ENCODE measurements around the gene STAU1. TPM values are rescaled to one million over a fixed set of nuclear protein-coding genes. Genes with fewer than 3 reads are reported as not detected.
"Not testable (repeated sequence)": the region's sequence is repeated elsewhere in the genome, so short reads cannot be mapped to it uniquely, and the experiment has no call there.

STAU1 gene
- total and polyA plus RNA-seq, 2 experiments from 2014 or later = 62.6 to 70.1 TPM

GRCh38 chr20:49185071-49185761 lies 2.9 kb downstream of the STAU1 start:
- TF ChIP-seq CTCF (IDR thresholded peaks at IDR 0.05; ENCODE audit: low read depth, low read length) = no peak
- Histone ChIP-seq H3K36me3 (no peaks in the 10 kb centered on the region), H3K9me3 (ENCODE audit: low read depth) (no peaks in the 10 kb centered on the region), H3K27me3 (no peaks in the 10 kb centered on the region), H3K4me3 (no peak overlapping the region), H3K4me1 (ENCODE audit: low read depth) (peaks cover 8% of the 10 kb centered on the region), H3K27ac (no peak overlapping the region)
- DNase-seq (ENCODE audit: low read depth in 1 of 2, low spot score in 1 of 2) = no peak

GRCh38 chr20:49184691-49185070 lies 3.5 kb downstream of the STAU1 start:
- Histone ChIP-seq H3K9me3 (ENCODE audit: low read depth) (no peaks in the 10 kb centered on the region), H3K27me3 (no peaks in the 10 kb centered on the region)
- no peak for TF ChIP-seq CTCF (IDR thresholded peaks at IDR 0.05; ENCODE audit: low read depth, low read length)

GRCh38 chr20:49184084-49184501 lies 4.0 kb downstream of the STAU1 start:
- H3K27me3 ChIP-seq; H3K9me3 ChIP-seq (ENCODE audit: low read depth); DNase-seq (ENCODE audit: low read depth in 1 of 2, low spot score in 1 of 2); H3K27ac ChIP-seq; H3K4me3 ChIP-seq; H3K36me3 ChIP-seq: not testable (repeated sequence)
- H3K4me1 ChIP-seq (ENCODE audit: low read depth) = peaks cover 15% of the 10 kb centered on the region

More at GRCh38 chr20:49184691-49185070, 3.5 kb downstream of the STAU1 start:
- H3K27ac ChIP-seq = no peak overlapping the region
- H3K36me3 ChIP-seq = no peaks in the 10 kb centered on the region
- H3K4me3 ChIP-seq = no peak overlapping the region
- H3K4me1 ChIP-seq (ENCODE audit: low read depth) = peaks cover 12% of the 10 kb centered on the region
- no peak for DNase-seq (ENCODE audit: low read depth in 1 of 2, low spot score in 1 of 2)

- TF ChIP-seq CTCF (IDR thresholded peaks at IDR 0.05; ENCODE audit: low read depth, low read length) = no peak
Measured at GRCh38 chr20:49183444-49183843, 4.7 kb downstream of the STAU1 start.

GRCh38 chr20:49181265-49181877 lies 6.8 kb downstream of the STAU1 start:
- no peak overlapping the region for H3K27ac ChIP-seq

More at GRCh38 chr20:49183444-49183843, 4.7 kb downstream of the STAU1 start:
- H3K4me3 ChIP-seq = no peak overlapping the region
- no peaks in the 10 kb centered on the region for H3K27me3 ChIP-seq
- H3K27ac ChIP-seq = no peak overlapping the region
- H3K36me3 ChIP-seq = no peaks in the 10 kb centered on the region
- DNase-seq (ENCODE audit: low read depth in 1 of 2, low spot score in 1 of 2) = no peak
- H3K9me3 ChIP-seq (ENCODE audit: low read depth) = no peaks in the 10 kb centered on the region
- H3K4me1 ChIP-seq (ENCODE audit: low read depth) = peaks cover 15% of the 10 kb centered on the region

More at GRCh38 chr20:49181265-49181877, 6.8 kb downstream of the STAU1 start:
- no peak overlapping the region for H3K4me3 ChIP-seq
- TF ChIP-seq CTCF (IDR thresholded peaks at IDR 0.05; ENCODE audit: low read depth, low read length) = no peak
- no peaks in the 10 kb centered on the region for H3K27me3 ChIP-seq
- H3K9me3 ChIP-seq (ENCODE audit: low read depth) = no peaks in the 10 kb centered on the region
- H3K4me1 ChIP-seq (ENCODE audit: low read depth) = peaks cover 15% of the 10 kb centered on the region
- no peaks in the 10 kb centered on the region for H3K36me3 ChIP-seq
- no peak for DNase-seq (ENCODE audit: low read depth in 1 of 2, low spot score in 1 of 2)

Measured in cardiac muscle cell (in vitro differentiated cells and primary cell).